Stimulated activated naive CD4-positive, alpha-beta T cell (primary cell): ENCODE results near the gene NTMT2.

Experiments used
- DNase-seq, 6 experiments: peaks; one replicate each; lab custom pipeline; 2025; lab: John Stamatoyannopoulos, UW

NTMT2 gene

DNA sequence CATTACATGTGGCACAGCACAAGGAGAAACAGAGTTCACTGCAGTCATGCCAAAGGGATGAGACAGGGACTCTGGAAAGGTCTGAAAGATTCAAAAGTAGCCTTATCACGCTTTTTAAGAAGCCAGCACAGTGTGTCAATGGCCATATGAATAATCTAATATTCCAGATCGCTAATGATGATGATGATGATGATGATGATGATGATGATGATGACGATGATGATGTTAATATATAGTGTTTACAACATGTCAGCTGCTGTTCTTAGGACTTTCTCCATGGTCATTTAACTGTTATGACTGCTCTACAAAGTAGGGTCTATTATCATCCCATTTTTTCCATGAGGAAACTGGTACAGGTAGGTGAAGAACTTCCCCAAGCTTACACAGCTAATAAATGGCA, 64.4 kb downstream of the NTMT2 start:
- no peak for DNase-seq

- DNase-seq, result no peak
These were observed 67.8 kb downstream of the NTMT2 start for GRCh38 chr1:170213596-170213995.

GRCh38 chr1:170214117-170215032, 68.6 kb downstream of the NTMT2 start:
- DNase-seq, result no peak

- no peak for DNase-seq
These were observed 69.5 kb downstream of the NTMT2 start for GRCh38 chr1:170215072-170215885.

- DNase-seq, result no peak
These were observed 71.9 kb downstream of the NTMT2 start for GRCh38 chr1:170217517-170218256.

DNA sequence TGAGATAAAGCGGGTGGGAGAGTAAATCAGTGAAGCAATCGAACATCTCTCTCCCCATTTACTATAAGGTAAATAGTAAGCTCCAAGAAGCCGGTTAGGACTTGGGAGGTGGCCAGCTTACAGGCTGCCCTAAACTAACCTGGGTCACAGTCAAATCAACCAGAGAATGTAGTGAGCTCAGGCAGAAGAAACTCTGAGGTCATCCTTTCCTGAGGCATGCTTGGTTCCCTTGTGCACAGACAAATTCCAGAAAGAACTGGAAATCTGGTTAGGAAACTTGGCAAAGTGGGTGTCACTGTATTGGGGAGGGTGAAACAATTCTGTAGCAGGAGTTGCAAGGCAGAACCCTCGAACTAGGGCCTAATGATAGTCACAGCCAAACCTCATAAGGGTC, 72.5 kb downstream of the NTMT2 start:
- DNase-seq, result no peak
